Motor neuron (in vitro differentiated cells): ENCODE measurements around the gene TDRD12. TPM values are rescaled to one million over a fixed set of nuclear protein-coding genes. Genes with fewer than 3 reads are reported as not detected.
"Not testable (repeated sequence)": the region's sequence is repeated elsewhere in the genome, so short reads cannot be mapped to it uniquely, and the experiment has no call there.

Source experiments
- ATAC-seq, 8 experiments: fragments of 200-7000 bp; cut with Tn5 transposase; replicated peaks in 6 of 8; 2 replicates each; pipeline ENCODE4 v1.8.0; 2021; ENCODE audit warnings: mild to moderate bottlenecking in 8 of 8, moderate library complexity in 8 of 8
- H3K27ac ChIP-seq, 2 donors: fragments of 250-450 bp; sonication (Bioruptor Pico); 2 replicates each; pipeline ENCODE4 v1.9.0; 2021; ENCODE audit warnings: antibody characterized with exemption in 2 of 2, mild to moderate bottlenecking in 2 of 2, moderate library complexity in 1 of 2
- H3K4me1 ChIP-seq, 2 donors: fragments of 250-450 bp; sonication (Bioruptor Pico); replicated peaks in 1 of 2; 2 replicates each; pipeline ENCODE4 v1.6.1; 2021; ENCODE audit warnings: antibody characterized with exemption in 2 of 2, mild to moderate bottlenecking in 2 of 2, moderate library complexity in 1 of 2
- H3K4me3 ChIP-seq, 5 donors: fragments of 250-450 bp; sonication (Bioruptor Pico); 2 replicates each; pipeline ENCODE4 v1.9.0; 2021; ENCODE audit warnings: antibody characterized with exemption in 5 of 5, mild to moderate bottlenecking in 5 of 5, moderate library complexity in 4 of 5
- WGBS, 10 experiments: fragments of 450-650 bp; shearing (Covaris generic); methylation state at CpG; one replicate each; pipeline ENCODE4 v1.0.0; 2022; 5-methylcytosine and 5-hydroxymethylcytosine counted together
- in situ Hi-C, 9 experiments: fragments of 400-800 bp; cut with MboI; loops; one replicate each; pipeline ENCODE4 v1.15.0; 2021; ENCODE audit warnings: low sequenced_read_pairs in 9 of 9, low pct_unique_long_range_greater_than_20kb in 2 of 9; ENCODE audit not compliant: unreplicated experiment in 9 of 9
- total RNA-seq, 8 experiments: library from RNA; unstranded; fragments of 300-600 nt; gene quantifications; 2 replicates each; pipeline versions ENCODE4 v1.2.3 to v1.2.4, GENCODE V29; 2022

The TDRD12 gene
- total RNA-seq, 8 experiments from 2014 or later, result 0.21 to 0.98 (median 0.50) TPM

DNA sequence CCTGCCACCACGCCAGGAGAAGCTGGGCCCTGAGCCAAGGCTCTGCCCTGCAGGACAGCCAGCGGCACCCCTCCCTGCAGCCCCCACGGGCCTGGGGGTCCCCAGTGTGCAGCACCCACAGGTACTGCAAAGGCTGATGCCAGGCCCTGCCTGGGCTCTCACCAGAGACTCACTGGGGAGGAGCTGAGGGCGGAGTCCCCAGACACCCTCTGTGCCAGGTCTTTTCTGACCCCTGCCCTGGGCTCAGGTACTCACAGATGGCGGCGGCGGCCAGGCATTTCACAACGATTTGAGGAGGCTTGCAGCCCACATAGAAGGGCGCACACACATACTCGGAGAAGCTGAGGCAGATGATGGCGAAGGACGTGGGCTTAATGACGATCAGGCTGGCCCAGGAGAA, 144.3 kb downstream of the TDRD12 start:
- H3K27ac ChIP-seq, result no peak overlapping the region
- in situ Hi-C loops, result no loop called here
- WGBS, 10 experiments, result 50 to 100% (median 100%) methylated on average over 1 to 4 of the region's 13 CpGs; no CpG with 5 or more reads in 6 of the 10 experiments
- no peak for ATAC-seq
- H3K4me1 ChIP-seq, result no peaks in the 10 kb centered on the region
- no peak overlapping the region for H3K4me3 ChIP-seq

DNA sequence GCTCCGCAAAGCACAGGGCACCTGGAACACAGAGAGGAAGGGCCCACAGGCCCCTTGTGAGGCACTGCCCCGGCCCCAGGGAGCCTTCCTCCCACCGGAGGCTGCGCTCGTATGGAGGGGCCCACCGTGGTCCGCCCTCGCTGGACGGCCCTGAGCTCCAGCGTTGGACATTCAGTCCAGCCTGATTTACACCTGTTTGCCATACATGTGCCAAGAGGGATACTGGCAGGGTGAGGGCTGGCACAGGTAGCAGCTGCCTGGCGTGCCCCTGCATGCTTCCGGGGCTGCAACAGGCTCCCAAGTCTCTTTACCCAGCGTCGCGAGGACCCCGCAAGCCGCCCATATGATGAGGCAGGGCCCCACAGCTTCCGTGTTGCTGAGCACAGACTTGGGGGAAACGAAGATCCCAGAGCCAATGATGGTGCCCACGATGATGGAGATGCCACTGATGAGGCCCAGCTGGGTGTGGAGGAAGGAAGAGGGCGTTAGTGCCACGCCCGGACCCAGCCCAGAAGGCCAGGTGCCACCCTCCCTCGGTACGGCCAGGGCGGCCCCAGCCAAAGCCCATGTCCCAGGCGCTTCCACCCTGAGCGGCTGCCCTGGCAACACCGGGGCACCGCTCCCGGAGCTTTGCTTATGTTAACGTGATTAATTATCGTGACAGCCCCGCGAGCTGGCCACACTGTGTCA, 144.9 kb downstream of the TDRD12 start:
- no peaks in the 10 kb centered on the region for H3K4me1 ChIP-seq
- WGBS, 10 experiments, result 52 to 89% (median 73%) methylated on average over 3 to 12 of the region's 35 CpGs; no CpG with 5 or more reads in 5 of the 10 experiments
- H3K27ac ChIP-seq, result no peak overlapping the region
- in situ Hi-C loops, result no loop called here
- ATAC-seq, result peak in 1 of 8 experiments; percentile 28
- H3K4me3 ChIP-seq, result no peak overlapping the region

GRCh38 chr19:32865326-32865725, 145.8 kb downstream of the TDRD12 start:
- Histone ChIP-seq H3K4me3 (no peak overlapping the region), H3K4me1 (no peaks in the 10 kb centered on the region), H3K27ac (no peak overlapping the region)
- in situ Hi-C loops, result no loop called here
- WGBS, 10 experiments, result 0 to 80% (median 55%) methylated on average over 1 to 5 of the region's 6 CpGs; no CpG with 5 or more reads in 4 of the 10 experiments
- no peak for ATAC-seq

- in situ Hi-C loops, result no loop called here
- 30 to 100% (median 60%) methylated on average over 1 to 3 of the region's 7 CpGs; no CpG with 5 or more reads in 5 of the 10 experiments for WGBS, 10 experiments
- ATAC-seq, result no peak
Measured at GRCh38 chr19:32866061-32866460, 146.5 kb downstream of the TDRD12 start.

GRCh38 chr19:32866564-32867265, 147.1 kb downstream of the TDRD12 start:
- Histone ChIP-seq H3K4me1 (no peaks in the 10 kb centered on the region), H3K4me3 (no peak overlapping the region), H3K27ac (no peak overlapping the region)
- WGBS, 10 experiments, result 20 to 90% methylated on average over 1 to 2 of the region's 12 CpGs; no CpG with 5 or more reads in 8 of the 10 experiments
- peak in 2 of 8 experiments; percentile 16 to 27 for ATAC-seq
- in situ Hi-C loops, result no loop called here

More at GRCh38 chr19:32866061-32866460, 146.5 kb downstream of the TDRD12 start:
- Histone ChIP-seq H3K27ac (no peak overlapping the region), H3K4me1 (no peaks in the 10 kb centered on the region), H3K4me3 (no peak overlapping the region)

DNA sequence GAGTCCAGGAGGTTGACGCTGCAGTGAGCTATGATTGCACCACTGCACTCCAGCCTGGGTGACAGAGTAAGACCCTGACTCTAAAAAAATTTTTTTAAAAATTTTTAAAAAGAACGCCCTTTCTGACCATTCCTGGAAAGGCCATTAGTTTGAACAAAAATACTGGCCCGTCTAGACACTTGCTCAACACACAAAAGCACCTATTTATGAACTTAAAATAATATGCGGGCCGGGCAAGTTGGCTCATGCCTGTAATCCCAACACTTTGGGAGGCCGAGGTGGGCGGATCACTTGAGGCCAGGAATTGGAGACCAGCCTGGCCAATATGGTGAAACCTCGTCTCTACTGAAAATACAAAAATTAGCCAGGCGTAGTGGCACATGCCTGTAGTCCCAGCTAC, 147.9 kb downstream of the TDRD12 start:
- ATAC-seq, H3K27ac ChIP-seq, H3K4me3 ChIP-seq, H3K4me1 ChIP-seq, in situ Hi-C loops: not testable (repeated sequence)
- 75 to 100% (median 88%) methylated on average over 1 to 6 of the region's 9 CpGs; no CpG with 5 or more reads in 2 of the 10 experiments for WGBS, 10 experiments

GRCh38 chr19:32868206-32868950, 148.8 kb downstream of the TDRD12 start:
- 0 to 90% (median 60%) methylated on average over 1 to 12 of the region's 19 CpGs for WGBS, 10 experiments
- no peak overlapping the region for H3K27ac ChIP-seq
- in situ Hi-C loops, result no loop called here
- no peak overlapping the region for H3K4me3 ChIP-seq
- no peaks in the 10 kb centered on the region for H3K4me1 ChIP-seq
- ATAC-seq, result no peak

- ATAC-seq, result no peak
- Histone ChIP-seq H3K27ac (no peak within 1 kb of the TSS), H3K4me1 (no peaks in the 10 kb centered on the region), H3K4me3 (no peak within 1 kb of the TSS)
- in situ Hi-C loops, result no loop called here
- 29 to 100% (median 78%) methylated on average over 1 to 13 of the region's 14 CpGs for WGBS, 10 experiments
Measured at GRCh38 chr19:32869369-32869965, 149.9 kb downstream of the TDRD12 start, which contains the start of gene SLC7A9. Gene SLC7A9 (minus strand): TSS chr19:32869767. CDS start chr19:32868534, 1,233 bp downstream.

- ATAC-seq, result no peak
- H3K4me3 ChIP-seq, result no peak overlapping the region
- no peak overlapping the region for H3K27ac ChIP-seq
- WGBS, 10 experiments, result 39 to 97% (median 73%) methylated on average over 2 to 10 of the region's 18 CpGs; no CpG with 5 or more reads in 1 of the 10 experiments
- in situ Hi-C loops, result no loop called here
- H3K4me1 ChIP-seq, result no peaks in the 10 kb centered on the region
Measured at GRCh38 chr19:32869966-32870573, 150.5 kb downstream of the TDRD12 start.

DNA sequence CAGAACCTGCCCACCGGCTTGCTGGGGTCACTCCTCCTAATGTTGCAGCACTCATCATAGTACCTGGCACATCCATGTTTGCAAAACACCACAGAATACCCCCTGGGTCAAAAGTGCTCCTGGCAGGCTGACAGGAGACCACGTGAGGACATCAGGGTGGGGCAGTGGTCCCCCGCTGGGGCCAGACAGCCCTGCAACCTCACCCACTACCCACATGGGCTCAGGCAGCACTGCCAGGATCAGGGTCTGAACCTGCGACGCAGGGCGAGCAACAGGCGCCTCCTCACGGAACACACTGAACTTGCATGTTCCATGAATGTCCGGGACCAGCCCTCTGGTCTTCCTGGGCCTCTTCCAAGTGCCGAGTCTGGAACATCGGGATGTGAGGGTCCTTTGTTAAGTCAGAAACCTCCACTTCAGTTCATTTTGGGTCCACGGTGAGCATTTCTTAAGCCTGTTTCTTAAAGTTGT, 151.4 kb downstream of the TDRD12 start:
- no peak overlapping the region for H3K27ac ChIP-seq
- peak in 1 of 8 experiments; percentile 23 for ATAC-seq
- H3K4me3 ChIP-seq, result no peak overlapping the region
- 0 to 85% (median 80%) methylated on average over 1 to 9 of the region's 12 CpGs; no CpG with 5 or more reads in 4 of the 10 experiments for WGBS, 10 experiments
- in situ Hi-C loops, result no loop called here
- no peaks in the 10 kb centered on the region for H3K4me1 ChIP-seq

DNA sequence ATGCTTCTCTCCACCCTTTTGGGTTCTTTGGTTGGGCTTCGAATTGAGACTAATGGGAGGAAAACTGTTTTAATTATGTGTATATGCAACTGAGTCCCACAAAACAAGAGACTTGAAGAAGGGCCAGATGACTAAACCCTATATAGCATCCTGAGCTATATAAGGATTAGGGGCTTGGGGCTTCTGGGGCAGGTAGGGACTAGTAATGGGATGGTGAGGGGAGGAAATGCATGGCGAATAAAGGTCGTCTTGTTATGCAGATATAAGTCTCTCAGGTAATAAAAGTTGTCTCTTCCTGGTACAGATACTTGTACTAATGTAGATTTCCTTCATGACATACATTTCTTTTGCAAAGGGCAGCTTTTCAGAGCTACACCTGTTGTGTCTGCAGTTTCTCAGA, 152.8 kb downstream of the TDRD12 start:
- Histone ChIP-seq H3K4me3 (no peak overlapping the region), H3K4me1 (no peaks in the 10 kb centered on the region), H3K27ac (no peak overlapping the region)
- 52 to 100% (median 89%) methylated on average over 1 to 3 of the region's 3 CpGs; no CpG with 5 or more reads in 2 of the 10 experiments for WGBS, 10 experiments
- in situ Hi-C loops, result no loop called here
- no peak for ATAC-seq

GRCh38 chr19:32873247-32873959, 153.8 kb downstream of the TDRD12 start:
- Histone ChIP-seq H3K4me1 (no peaks in the 10 kb centered on the region), H3K4me3 (no peak overlapping the region), H3K27ac (no peak overlapping the region)
- WGBS, 10 experiments, result 78 to 100% (median 88%) methylated on average over 1 to 16 of the region's 18 CpGs; no CpG with 5 or more reads in 1 of the 10 experiments
- in situ Hi-C loops, result no loop called here
- ATAC-seq, result no peak
